Neural progenitor cell (in vitro differentiated cells): Measurements from ENCODE around the gene MED12L.

Source experiments
- CTCF ChIP-seq: fragments of 200-600 bp; sonication (generic); IDR thresholded peaks from 2 replicates; pipeline ENCODE4 v1.5.1; 2017; ENCODE audit warnings: antibody characterized with exemption, mild to moderate bottlenecking
- EZH2 ChIP-seq: fragments of 200-600 bp; sonication (generic); IDR thresholded peaks from 2 replicates; pipeline ENCODE4 v1.6.1; 2017; ENCODE audit warnings: antibody characterized with exemption, mild to moderate bottlenecking, moderate library complexity

- TF ChIP-seq CTCF (no peak), EZH2 (no peak)
Measured at GRCh38 chr3:151171145-151171757, 85.8 kb downstream of the MED12L start.
